Measurements from ENCODE around the gene MUC4.

DNA sequence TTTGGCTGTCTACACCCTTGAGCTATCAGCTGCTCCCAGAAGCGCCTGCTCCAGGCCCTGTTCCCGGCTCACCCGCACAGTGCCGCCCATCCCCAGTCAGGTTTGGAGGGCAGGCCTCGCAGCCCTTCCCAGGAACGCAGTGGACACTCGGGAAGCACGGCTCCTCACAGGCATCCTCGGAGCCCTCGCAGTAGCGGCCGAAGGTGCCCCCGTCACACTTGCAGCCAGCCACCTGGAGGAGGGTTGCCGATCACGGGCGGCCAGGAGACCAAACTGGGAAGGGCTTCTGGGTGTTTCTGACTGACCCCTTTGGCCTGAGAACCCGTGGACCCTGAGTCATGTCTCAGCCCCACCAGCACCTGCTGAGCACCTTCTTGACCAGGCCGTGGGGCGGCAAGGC lies 57.6 kb downstream of the MUC4 start:
- no peak for TF ChIP-seq POLR2A (IDR thresholded peaks at IDR 0.05)
- TF ChIP-seq, protein P1, sequence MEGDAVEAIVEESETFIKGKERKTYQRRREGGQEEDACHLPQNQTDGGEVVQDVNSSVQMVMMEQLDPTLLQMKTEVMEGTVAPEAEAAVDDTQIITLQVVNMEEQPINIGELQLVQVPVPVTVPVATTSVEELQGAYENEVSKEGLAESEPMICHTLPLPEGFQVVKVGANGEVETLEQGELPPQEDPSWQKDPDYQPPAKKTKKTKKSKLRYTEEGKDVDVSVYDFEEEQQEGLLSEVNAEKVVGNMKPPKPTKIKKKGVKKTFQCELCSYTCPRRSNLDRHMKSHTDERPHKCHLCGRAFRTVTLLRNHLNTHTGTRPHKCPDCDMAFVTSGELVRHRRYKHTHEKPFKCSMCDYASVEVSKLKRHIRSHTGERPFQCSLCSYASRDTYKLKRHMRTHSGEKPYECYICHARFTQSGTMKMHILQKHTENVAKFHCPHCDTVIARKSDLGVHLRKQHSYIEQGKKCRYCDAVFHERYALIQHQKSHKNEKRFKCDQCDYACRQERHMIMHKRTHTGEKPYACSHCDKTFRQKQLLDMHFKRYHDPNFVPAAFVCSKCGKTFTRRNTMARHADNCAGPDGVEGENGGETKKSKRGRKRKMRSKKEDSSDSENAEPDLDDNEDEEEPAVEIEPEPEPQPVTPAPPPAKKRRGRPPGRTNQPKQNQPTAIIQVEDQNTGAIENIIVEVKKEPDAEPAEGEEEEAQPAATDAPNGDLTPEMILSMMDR (IDR thresholded peaks at IDR 0.05): no peak

Measured in Peyer's patch (tissue), 4 donors.